SH-SY5Y (cell line): ENCODE data around the gene SPOP.

ENCODE experiments used
- GATA2 ChIP-seq: IDR thresholded peaks from 2 replicates; pipeline ENCODE4 v1.6.1; 2011; ENCODE audit warnings: mild to moderate bottlenecking, low read depth, low read length
- GATA3 ChIP-seq: IDR thresholded peaks from 2 replicates; pipeline ENCODE4 v1.6.1; 2011; ENCODE audit warnings: low read depth, mild to moderate bottlenecking, low read length, moderate library complexity

- TF ChIP-seq GATA2 (no peak), GATA3 (no peak)
These were observed 124.1 kb downstream of the SPOP start for GRCh38 chr17:49553676-49554335.
